Midbrain (tissue), 1 donor: ENCODE data around the gene APBB3.

ENCODE experiments used
- DNase-seq: peaks from one replicate; lab custom pipeline; 2025; lab: John Stamatoyannopoulos, UW

APBB3 gene

DNA sequence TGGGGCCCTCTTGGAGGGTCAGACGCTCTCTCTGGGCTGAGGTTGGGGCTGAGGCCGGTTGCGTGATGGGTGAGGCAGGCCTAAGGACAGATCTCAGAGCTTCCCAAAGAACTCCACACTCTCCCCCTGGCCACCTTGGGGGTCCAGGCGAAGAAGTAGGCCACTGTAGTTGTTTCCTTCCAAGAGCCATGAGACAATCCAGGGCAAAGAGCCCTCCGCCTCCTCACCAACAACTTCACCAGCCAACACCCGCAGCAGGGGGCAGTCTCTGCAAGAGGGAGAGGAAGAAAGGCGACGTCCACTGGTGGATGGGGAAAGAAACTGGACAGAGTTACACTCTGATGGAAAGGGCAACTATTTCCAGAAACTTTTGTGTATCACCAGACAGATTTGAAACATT, 10.9 kb upstream of the APBB3 start:
- peak; percentile 14 for DNase-seq

DNA sequence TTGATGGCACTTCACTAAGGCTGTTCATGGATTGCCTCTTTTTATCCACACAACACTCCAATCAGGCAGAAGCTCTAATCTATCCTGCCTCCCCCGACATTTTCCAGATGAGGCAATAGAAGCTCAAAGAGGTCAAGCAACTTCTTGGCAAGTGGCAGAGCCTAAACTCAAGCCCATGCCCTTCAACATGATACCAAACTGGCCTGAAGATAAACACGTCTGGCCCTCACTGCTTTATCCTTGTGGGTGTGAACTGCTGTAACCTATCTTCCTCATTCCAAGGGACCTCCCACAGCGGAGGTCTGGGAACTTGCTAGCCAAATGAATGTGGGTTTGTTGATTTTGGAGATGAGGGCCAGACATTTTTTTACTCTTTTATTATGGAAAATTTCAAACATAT, 9.8 kb upstream of the APBB3 start:
- DNase-seq, result no peak

DNA sequence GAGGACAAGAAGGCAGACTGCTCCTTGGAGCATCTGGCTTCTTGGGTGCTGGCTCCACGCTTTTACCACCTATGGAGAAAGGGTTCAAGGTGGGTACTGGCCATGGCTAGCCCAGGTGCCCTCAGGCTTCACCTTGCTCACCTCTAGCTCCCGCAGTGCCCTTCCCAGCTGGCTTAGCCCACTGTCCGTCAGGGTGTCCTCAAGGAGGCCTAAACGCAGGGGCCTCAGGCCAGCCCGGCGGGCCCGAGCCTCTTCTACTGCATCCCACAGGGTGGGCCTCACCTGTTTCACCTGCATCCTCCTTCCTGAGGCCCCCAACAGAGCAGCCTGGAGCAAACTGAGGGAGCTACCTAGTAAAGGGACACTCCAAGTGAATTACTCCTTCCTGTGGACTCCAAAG, 9.3 kb upstream of the APBB3 start:
- DNase-seq, result no peak

DNA sequence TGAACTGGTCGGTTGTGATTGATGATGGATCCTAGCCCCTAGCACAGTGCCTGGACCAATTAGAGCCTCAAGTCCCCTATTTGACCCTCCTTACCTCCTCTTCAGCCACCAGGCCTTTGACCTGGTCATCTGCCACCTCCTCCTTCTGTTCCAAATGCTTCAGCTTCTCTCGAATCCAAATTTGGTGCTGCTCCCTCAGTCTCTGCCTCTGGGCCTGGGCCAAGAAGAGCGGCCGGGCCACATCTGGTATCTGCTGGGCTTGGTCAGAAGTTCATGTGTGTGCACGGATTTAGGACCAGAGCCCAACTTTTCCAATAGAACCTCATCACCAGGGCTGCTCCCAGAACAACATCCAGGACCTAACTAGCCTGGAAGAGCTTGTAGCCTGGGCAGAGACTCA, 6.7 kb upstream of the APBB3 start:
- DNase-seq, result no peak

DNA sequence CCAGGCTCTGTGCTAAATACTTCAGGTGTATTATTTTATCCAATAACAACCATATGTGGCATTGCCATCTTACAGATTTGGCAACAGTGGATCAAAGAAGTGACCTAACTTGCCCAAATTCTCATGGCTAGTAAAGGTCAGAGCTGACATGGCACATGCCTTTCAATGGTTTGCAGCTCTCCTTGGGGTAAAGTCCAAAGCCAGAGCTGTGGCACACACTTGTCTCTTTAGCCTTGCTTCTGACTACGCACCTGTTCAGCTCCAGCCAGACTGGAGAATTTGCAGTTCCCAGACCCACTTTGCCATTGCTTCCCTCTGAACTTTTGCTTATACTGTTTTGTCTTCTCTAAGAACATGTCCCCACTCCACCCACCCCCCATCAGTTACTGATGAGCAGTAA, 6.1 kb upstream of the APBB3 start:
- no peak for DNase-seq

DNA sequence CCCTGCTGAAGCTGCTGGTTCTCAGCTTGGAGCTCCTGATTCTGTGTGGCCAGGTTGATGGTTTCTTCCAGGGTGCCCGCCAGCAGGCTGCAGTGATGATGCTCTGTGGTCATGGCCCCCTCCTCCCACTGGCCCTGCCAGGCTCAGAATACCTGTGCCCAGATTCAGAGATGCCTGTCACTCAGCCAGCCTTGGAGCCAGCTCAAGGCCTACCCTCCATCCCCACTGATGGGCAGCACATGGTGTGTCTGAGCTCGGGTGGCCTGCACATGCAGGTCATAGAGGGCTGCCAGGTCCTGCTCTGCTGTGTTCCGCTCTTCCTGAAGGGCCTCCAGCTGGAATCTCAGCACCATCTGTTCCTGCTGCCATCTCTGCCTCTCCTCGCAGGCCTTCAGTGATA, 5.7 kb upstream of the APBB3 start:
- DNase-seq, result no peak

DNA sequence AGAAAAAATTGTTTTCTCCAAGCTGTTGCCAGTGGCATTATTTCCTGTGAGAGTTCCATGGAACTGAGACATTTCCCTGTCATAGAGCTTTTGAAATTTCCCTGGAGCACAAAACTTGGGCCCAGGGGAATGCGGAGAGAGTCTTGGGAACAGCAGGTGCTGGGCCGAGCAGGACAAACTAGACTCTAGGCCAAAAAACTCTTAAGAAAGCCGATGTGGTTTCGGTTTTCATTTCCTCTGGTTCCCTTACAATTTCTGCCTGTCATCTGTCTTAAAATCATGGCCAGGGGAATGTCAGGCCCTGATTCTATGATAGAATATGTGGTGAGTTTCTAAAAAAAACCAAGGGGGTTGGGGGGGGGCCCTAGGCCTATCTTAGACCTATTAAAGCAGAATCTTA, 4.8 kb upstream of the APBB3 start:
- DNase-seq, result no peak

DNA sequence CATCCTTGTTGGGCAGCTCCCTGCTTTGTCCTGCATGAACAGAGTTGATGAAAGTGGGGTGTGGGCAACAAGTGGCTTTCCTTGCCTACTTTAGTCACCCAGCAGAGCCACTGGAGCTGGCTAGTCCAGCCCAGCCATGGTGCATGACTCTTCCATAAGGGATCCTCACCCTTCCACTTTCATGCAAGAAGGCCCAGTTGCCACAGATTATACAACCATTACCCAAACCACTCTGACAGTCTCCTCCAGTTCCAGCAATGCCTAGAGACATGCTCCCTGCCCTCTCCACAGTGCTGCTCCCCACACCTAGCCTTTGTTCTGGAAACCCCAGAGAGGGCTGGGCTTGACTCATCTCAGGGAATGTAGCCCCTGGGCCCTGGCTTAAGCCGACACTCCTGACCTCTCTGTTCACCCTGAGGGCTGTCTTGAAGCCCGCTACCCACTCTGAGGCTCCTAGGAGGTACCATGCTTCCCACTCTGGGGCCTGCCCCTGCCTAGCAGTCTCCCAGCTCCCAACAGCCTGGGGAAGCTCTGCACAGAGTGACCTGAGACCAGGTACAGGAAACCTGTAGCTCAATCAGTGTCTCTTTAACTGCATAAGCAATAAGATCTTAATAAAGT, 4.2 kb upstream of the APBB3 start:
- no peak for DNase-seq

DNA sequence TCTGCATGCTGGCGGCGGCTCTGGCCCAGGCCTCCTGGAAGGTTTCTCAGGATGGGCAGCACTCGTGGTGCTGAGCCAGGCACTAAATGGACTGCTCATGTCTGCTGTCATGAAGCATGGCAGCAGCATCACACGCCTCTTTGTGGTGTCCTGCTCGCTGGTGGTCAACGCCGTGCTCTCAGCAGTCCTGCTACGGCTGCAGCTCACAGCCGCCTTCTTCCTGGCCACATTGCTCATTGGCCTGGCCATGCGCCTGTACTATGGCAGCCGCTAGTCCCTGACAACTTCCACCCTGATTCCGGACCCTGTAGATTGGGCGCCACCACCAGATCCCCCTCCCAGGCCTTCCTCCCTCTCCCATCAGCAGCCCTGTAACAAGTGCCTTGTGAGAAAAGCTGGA, 3.5 kb upstream of the APBB3 start:
- DNase-seq, result no peak

DNA sequence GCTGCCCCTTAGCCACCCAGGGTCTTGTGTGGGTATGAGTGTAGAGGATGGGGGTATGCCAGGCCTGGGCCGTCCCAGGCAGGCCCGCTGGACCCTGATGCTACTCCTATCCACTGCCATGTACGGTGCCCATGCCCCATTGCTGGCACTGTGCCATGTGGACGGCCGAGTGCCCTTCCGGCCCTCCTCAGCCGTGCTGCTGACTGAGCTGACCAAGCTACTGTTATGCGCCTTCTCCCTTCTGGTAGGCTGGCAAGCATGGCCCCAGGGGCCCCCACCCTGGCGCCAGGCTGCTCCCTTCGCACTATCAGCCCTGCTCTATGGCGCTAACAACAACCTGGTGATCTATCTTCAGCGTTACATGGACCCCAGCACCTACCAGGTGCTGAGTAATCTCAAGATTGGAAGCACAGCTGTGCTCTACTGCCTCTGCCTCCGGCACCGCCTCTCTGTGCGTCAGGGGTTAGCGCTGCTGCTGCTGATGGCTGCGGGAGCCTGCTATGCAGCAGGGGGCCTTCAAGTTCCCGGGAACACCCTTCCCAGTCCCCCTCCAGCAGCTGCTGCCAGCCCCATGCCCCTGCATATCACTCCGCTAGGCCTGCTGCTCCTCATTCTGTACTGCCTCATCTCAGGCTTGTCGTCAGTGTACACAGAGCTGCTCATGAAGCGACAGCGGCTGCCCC, 2.9 kb upstream of the APBB3 start:
- no peak for DNase-seq

DNA sequence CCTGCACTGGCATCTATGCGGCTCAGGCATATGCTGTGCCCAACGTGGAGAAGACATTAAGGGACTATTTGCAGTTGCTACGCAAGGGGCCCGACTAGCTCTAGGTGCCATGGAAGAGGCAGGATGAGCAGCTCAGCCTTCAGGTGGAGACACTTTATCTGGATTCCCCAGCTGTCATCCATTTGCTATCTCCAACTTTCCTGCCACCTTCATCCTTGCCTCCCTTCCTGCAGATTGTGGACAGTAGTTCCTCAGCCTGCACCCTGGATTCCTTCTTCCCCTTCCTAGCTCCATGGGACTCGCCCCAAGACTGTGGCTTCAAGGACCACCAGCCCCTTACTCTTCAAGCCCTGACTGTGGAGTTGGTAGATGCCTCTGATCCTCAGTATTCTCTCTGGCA, 2.3 kb upstream of the APBB3 start:
- no peak for DNase-seq

DNA sequence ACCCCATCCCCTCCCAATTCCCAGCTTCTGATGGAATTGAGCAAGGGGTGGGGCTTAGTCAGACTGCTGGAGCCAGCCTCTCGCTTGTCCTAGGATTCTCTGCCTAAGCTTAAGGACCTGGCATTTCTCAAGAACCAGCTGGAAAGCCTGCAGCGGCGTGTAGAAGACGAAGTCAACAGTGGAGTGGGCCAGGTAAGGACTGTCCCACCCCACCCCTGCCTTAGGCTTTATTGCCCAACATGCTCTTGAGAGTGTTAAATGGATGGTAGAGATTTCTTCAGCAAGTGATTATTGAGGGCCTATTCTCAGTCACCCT, 1.3 kb upstream of the APBB3 start:
- DNase-seq, result no peak

DNA sequence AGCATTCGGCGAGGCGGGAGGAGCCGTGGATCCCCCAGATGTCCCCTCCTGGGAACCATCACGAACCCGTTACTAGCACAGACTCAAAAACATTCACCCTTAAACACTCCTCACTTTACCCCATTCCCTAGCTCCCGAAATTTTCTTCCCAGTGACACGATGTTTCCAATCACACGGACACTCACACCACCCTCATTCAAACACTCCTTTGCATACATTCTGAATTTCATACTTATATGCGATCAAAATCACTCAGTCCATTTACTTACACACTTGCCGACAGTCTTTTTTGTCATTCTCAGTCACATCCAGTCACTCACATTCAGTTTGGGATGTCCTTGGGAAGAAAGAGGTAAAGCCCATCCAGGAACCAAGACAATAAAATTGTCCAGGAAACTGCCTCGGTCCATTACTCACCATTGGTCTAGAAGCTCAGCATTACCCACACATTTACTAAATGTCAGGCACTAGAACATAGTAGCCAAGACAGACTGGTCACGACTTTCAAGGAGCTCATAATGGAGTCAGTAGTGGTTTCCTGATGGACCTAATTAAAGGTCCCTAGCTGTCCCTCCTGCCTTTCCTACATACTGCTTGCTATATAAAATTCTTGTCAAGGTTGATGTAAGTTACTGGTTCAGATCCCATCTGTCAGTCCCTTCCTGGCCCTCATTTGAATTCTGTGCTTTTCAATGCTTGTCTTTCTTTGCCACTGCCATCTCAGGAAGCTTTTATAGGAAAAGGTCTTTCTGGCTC, 804 bp upstream of the APBB3 start:
- no peak for DNase-seq

DNA sequence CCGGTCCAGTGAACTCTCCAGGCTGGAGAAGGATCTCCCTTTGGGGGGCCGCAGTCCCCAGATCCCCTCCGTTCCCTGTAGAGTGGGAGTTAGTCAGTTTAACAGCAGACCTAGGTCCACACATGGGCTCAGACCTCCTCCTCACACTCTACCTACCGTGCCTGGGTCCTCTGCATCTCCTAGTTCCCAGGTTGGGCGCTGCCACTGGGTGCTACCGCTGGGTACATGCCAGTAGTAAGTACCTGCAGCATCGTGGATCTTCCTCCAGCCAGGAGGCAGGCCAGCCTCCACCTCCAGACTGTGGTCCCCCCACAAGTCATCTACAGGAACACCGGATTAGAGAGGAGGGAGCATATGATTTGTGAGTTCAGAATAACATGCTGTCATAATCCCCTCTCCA, 802 bp downstream of the APBB3 start:
- no peak for DNase-seq

DNA sequence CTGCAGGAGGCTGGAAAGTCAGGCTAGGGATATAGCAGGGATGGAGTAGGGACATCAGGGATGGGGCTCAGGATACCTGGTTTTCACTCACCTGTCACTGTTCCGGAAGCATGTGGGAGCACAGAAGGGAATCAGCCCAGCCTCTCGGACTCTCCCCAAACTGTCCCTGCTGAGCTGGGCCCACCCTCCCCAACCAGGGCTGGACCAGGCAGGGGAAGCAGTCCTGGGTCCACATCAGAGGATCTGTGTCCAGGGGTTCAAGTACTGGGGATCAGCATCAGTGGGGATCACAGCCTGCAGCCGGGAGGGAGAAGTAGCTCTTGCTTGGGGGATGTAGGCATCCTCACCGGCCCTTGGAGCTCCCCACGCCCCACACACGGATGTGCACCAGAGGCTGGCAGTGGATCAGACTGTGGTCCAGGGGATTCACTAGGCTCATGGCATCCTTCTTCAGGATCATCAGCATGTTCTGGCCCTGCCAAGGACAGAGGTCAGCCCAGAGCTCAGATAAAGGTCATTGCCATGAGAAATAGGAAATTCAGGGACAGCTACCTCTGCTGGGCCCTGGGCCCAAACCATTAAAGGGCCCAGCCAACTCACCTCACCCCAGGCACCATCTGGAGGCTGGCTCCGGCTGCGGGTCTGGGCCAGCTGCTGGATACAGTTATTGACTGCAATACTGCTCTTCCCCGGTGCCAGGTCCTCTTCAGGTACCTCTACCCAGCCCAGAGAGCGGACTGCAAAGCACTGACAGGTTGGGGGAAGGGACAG, 2.5 kb downstream of the APBB3 start:
- DNase-seq, result no peak

DNA sequence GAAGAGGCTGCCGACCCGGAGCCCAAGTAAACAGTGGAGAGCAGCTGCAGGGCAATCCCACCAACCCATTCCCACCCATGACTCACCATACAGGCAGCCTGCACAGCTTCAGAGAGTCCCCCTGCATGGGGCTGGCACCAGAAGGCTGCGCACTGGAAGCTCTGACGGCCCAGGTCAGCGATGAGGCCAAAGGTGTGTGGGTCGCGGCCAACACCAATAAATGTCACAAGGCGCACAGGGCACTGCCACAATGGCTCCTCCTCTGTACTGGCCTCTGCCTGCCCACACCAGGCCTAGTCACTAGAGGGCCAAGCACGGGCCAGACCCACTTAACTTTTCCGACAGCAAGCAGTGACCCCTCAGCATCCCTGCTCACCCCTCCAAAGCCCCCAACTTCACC, 4.2 kb downstream of the APBB3 start:
- no peak for DNase-seq

DNA sequence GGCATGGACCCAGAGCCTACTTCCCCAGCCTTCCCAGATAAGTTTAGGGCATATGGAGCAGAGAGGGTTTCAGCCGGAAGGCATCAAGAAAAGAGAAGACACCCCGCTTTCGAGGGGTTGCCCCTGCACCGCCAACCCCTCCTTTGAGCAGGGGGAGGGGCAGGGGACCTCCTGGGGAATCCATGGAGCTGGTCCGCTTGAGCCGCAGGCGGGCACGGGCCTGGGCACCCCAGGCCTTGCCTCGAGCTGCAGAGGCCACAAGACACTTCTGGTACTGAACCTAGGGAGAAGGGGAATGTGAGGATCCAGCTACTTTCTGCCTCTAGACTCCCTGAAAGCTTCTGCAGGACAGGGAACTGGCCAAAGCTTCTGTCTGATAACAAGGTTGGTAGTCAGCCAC, 5.9 kb downstream of the APBB3 start:
- no peak for DNase-seq

DNA sequence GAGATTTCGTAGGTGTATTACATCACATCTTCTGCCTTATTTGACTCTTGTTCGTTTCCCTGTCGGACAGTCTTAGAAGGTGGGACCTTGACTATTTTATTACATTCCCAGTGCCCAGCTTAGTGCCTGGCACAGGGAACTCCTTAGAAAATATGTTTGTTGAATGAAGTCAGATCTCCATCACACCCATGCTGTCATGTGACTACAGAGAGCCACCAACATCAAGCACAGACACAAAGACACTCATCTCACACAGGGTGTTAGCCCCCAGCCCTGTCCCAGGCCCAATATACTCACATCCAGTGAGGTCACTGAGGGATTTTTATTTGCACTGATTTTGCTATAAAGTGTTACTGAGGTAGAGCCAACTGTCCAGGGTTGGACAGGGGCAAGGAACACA, 6.4 kb downstream of the APBB3 start:
- no peak for DNase-seq

DNA sequence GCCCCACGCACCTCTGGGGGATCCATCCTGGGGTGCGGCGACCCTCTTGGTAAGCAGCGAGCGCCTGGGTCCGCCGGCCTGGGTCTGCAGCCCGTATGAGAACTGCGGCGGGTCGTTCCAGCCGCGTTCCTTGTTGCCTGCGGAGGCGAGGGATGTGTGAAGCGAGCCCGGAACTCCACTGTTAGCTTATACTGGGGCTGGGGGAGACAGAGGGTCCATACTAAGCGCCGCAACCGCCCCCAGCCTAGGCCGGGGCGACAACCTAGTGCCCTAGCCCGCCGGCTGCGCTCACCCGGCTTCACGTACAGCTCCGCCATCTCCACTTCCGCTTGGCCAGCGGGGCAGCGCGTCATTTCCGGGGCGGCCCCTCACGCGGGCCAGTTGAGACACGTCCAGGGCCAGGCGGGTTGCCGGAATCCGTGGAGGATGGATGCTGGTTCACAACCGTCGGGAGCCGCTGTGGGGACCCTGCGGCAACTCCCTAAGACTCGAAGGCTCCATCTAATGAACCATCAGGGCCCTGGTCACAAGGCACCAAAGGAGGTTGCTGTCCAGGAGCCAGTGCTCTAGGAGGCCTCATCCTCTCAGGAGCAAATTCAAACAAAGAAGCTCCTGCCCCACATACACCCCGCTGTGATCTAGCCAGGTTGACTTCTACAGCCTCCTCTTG, 7.1 kb downstream of the APBB3 start, which contains the start of gene SRA1:
TSS of gene SRA1 (minus strand) at position 338 of the 670 bp plus-strand sequence. CDS start at position 317, 21 bp downstream.
- DNase-seq, result peak; percentile 95

DNA sequence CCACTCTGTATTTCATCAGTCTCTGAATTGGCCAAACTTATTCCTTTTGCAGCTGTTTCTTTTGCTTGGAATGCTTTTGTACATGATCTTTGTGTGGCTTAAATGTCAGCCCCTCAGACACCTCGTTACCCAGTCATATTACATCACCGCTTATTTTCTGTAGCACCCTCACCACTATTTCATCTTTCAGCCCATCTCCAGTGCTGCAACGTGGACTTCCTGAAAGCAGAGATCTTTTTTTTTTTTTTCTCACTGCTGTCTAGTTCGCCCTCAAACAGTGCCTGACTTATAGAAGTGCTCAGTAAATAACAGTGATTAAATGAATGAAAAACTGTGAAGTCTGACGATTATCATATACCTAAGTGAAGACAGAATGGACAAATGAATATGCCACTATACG, 8.0 kb downstream of the APBB3 start:
- no peak for DNase-seq

DNA sequence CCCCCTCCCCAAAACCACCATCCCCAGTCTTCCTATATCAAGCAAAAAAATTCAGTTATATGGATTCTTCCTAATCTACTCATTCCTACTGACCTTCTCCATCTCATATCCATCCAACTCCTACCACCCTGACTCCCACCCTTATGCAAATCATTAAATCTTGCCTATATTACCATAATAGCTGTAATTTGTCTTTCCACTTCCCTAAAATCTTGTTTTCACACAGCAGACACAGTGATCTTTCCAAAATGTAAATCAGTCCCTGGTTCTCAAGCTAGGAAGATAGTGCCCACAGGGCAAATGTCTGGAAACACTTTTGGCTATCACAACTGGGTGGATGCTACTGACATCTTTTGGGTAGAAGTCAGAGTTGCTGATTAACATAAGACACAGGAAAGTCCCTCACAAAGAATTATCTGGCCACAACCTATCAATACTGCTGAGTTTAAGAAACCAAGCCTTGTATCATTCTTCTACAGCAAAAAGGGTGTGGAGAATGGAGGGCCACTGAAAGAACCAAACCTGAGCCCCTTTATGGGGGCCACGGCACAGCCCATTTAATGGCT, 8.6 kb downstream of the APBB3 start:
- no peak for DNase-seq

DNA sequence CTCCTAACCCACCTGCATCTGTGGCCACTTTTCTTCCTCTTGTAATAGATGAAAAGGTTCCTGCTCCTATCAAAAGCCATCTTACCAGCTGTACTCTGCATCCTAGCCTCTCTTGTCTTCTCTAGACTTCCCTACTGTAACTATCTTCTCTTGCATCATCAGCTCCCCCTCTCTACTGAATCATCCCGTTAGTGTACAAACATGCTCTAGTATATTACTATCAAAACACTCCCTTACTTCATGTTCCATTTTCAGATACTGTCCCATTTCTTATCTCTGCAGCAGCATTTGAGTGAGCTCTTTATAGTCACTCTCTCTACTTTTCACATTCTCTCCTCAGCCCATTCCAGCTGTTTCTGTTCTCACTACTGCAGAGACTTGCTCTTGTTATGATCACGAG, 9.9 kb downstream of the APBB3 start:
- DNase-seq, result no peak
